T-helper 2 cell (primary cell): ENCODE measurements around the gene ZBTB7B.

ENCODE experiments used
- DNase-seq, 5 experiments: peaks; one replicate each; pipeline versions ENCODE4 v3.0.0 to v3.0.0-alpha.2; 2012 to 2022

Gene ZBTB7B

DNA sequence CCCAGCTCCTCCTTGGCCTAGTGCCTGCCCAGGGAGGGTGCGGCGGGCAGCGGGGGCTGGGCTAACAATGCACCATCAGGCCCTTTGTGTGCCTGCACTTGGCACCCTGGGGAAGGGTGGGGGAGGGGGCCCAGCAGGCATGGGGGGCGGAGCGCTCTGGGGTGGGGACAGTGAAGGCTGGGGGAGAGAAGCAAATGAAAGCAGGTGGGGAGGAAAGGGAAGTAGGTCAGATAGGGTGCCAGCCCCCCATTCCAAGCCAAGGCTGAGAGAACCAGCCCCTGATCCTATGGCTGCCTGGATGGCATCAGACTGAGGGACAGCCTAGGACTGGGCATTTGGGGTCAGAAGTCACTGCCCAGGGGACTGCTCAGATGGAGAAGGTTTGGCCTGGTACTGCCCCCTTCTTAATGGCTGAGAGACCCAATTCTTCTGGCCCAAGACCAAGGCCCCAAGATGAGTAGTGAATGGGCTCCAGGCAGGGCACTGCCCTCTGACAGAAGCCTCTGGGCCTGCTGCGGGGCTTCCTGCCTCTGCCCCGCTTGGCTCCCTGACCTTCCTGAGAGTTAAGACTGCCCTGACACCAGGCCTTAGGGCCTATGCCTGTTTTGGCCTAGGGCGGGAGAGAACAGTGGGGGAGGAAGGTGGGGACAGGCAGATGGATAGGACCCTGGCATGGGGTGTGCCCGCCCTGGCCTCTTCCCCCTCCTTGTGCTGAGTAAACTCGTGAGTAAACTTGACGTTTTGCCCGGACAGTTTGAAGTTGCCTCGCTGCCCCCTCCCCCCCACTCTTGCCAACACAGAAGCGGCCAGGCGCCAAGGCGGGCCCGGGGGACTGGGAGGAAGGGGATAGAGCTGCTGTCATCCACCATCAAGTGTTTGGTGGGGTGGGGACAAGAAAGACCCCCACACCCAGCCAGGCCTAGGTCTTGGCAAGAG lies 2.7 kb downstream of the ZBTB7B start:
- peak in 2 of 5 experiments; percentile 13 to 52 for DNase-seq

DNA sequence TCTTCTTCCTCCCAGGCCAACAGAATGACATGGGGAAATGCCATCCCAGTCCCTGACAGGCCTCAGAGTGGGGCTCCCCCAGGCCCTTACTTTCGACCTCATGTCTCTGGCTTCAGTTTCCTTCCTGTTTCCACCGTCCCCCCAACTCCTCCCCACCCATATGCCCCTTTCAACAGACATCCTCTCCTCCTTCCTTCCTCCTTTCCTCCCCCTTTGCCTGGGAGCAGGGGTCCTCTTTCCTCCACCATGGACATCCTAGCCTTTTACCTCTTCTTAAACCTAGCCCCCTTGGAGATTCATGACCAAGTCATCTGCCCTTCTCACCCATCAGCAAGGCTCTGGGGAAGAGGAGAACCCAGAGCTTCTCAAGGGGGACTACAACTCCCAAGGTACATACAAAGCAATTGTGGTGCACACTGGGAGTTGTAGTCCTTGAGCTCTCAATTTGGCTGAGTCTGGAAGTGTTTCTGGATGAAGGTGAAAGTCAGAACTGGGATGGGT lies 4.0 kb downstream of the ZBTB7B start:
- peak in 2 of 5 experiments; percentile 24 to 73 for DNase-seq

DNA sequence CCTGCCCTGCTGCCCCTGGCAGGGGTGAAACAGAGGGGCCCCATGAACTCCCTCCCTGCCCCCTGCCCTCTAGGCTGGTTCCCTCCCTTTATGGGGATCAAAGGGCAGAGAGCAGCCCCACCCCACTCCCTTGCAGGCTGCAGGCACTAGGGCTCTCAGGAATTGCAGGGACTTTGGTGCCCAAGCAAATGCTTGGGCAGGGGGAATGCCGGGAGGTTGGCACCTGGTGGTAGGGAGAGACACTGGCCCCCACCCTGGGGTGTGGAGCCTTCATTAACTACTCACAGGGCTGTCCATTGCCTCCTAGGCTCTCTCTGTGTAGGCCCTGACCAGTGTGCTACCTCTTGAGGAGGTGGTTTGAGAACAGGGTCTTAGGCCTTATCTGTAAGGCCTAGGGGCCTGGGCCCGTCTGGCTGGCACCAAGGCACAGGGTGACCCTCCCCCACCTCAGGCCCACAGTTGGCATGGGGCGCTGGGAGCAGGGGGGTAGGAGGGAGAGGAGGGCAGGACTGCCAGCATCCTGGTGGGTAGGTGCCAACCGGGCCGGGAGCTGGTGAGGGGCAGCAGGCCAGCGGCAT lies 4.7 kb downstream of the ZBTB7B start:
- DNase-seq, result no peak

DNA sequence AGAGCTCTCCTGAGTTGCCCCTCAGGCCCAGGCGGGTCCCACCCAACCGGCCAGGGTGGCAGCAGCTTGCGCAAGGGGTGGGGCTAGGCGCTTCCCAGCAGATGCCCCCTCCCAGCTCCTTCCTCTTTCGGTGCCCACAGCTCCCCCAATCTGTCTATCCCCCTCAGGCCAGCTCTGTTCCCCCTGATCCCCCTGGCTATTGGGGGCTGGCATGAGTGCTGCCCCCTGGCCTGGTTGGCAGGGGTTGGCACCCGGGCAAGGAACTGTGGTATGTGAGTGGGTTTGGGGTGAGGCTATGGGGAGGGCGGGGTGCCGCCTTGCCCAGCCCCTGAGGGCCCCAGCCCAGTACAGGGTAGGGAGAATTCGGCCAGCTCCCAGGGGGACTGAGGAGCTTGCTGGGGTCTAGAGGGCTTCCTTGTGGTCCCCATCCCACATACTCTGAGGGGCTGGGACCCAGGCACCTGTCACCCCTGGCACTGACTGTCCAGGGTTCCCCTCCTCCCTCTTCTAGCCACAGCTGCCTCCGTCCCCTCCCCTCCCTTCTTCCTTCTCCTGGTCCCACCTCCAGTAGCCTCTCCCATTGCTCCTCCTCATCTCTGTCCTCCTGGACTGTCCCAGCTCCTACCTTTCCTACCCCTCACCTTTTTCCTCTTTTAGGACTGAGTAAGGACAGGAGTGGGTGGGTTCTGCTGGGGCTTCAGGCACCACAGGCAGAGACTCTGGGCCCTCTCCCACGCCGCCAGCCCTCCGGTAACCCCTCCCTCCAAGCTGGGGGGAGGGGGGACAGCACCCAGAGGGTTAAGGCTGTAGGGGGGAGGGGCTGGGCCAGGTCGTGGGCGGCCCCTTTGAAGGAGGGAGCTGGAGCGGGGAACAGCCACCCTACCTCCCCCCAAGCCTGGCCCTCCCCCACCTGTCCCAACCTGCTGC lies 5.7 kb downstream of the ZBTB7B start:
- DNase-seq, result peak in 2 of 5 experiments; percentile 48 to 85

DNA sequence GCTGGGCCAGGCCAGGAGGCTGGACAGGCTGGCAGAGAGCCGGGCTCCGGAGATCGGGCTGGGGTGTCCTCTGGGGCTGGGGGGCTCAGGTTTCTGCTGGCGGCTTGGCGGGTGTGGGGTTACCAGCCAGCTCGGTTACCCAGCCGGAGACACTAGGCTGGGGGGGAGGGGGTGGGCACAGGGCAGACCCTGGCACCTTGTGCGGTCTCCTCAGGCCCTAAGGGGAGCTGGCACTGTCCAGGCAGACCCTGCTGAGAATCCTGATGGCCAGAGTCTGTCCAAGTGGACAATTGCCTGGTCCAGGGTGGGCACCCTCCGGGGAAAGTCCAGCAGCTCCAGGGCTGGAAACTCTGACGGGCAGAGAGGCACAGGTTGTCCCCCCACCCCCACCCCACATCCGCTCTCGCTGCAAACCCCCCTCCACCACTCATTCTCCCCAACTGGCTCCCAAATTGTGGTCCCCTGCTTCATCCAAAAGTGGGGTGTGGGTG lies 6.7 kb downstream of the ZBTB7B start:
- peak in 1 of 5 experiments; percentile 65 for DNase-seq

DNA sequence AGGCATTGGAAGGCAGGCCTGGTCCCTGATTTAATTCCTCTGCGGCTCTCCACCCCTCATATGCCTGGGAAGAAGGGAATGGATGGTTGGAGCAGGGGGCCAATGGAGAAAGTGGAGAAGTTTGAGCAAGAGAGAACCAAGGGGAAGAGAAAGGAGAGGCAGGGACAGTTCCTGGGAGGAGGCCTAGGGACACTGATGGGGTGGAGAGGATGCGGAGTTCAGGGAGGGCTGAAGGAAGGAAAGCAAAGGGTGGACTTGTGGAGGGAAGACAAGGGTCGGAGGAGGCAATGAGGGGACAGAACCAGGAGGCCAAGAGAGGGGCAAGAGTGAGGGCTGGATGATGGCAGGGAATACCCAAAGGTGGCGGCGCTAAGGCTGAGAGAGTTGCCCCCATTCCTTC lies 7.1 kb downstream of the ZBTB7B start:
- no peak for DNase-seq

DNA sequence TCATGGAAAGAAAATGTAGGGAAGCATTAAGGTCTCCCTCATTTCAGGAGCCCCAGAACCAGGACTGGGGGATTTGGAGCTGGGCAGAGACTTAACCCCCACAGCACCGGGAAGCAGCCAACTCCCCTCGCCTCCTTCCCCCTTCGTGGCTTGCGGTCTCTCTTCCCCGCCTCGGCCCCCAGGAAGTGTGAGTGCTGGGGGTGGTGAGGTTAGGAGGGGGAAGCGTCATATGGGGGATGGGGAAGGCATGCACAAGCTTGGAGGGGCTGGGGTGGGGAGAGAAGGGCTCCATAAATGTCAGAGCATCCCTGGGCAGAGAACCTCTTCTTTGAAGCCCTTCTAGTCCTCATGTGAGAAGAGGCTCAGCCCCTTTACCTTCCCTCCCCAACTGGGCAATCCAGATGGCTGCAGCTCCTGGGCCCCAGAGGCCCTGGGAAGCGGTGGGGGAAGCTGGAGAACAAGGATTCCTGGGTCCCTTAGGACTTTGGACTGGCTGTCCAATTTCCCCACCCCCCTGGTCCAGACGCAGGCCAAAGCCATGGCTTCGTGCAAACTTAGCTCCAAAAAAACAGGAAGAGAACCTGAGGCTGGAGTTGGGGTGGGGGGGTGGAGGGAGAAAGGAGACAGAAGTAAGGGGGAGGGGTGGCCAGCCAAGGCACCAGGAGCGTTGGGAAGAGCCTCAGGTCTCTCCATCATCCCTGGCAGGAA lies 7.8 kb downstream of the ZBTB7B start:
- peak in 1 of 5 experiments; percentile 71 for DNase-seq

DNA sequence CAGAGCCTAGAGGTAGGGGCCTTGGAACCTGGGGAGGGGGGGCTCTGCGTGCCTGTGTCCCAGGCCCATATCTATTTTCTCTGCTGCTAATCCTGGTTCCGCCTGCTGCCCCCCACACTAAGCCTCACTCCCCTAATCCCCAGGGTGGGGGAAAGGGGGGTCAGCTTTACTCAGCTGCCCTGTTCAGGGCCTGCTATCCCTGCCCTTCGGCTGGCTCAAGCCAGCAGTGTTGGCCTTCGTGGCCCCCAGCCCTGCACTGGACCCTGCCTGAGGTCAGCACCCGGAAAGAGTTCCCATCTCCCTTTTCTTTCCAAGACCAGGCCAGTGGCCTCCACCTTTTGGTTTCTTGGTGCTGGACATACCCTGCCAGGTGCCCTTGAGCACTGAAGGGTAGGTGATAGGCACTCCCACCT lies 8.4 kb downstream of the ZBTB7B start:
- DNase-seq, result no peak

DNA sequence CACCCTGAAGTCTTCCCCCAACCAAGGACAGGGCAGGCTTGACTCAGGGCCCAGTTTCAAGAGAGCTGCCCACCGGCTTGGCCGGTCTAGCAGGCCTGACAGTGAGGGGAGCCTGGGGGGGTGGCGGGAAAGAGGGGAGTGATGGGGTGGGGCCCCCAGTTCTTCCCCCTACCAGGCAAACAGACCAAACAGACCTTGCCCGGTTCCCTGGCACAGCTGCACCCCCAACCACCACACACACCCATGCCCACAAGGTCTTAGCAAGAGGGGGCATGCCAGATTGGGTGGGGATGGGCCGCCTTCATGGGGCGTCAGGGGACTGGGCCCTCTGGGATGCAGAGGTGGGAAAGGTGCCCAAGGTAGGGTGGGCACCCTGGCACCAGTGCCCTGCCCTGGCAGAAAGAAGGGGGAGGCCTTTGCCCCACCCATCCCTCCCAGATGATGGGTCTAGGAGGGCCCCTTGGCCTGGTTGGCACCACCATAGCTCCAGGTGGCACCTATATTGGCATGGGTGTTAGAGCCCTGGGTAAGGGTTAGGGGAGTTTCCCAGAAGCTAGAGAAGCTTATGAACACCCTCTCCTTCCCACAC lies 8.9 kb downstream of the ZBTB7B start:
- DNase-seq, result no peak

DNA sequence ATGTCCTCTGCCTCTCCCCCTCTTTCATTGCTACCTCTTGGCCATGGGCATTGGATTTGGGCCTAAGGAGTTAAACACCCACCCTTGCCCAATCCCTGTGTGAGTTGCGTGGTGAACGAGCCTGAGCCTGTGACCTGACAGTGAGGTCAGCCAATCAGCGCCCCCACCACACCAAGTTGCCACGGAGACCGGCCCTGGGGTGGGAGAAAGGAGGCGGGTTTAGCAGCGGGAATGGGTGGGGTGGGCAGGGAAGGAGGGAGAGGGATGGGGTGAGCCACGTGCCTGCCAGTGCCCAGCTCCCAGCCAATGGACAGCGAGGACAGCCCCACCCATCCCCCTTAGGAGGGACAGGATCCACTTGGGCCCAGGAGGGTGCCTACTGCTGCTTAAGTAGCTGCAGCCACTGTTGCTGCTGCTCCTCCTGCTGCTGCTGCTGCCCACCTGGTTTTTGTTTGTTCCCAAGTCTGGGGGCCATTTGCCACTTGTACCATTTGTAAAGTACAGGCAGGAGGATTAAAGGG lies 9.5 kb downstream of the ZBTB7B start:
- peak in 1 of 5 experiments; percentile 74 for DNase-seq

DNA sequence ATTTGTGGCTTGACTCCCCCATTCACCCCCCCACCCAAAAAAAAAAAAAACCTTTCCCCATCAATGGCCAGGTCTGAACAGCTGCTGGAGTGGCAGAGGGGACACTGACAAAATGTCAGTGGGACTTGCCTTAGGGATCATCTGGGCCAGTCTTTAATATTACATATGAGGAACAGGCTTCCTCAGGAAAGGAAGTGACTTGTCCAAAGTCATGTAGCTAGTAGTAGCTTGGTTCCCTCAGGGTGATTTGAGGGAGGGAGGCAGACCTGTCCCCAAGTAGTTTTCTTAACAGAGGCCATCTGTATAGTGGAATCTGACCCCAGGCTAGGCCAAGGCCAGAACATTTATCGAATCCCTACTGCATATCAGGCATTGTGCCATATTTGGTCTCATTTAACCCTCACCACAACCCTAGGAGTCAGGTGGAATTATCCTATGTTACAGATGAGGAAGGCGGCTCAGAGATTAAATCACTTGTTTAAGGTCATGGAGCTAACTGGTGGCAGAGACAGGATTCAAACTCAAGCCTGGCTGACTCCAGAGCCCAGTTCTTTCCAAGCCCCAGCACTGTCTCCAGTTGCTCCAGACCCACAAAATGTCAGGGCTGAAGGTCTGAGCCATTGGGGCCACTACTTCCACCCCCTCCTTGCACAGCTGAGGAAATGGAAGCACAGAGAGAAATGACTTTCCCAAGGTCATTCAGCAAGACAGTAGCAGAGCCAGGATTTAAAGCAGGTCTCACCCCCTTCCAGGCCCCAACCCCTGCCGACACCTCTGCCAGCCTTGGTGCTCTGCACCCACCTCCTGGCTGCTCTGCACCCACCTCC lies 10.4 kb downstream of the ZBTB7B start:
- no peak for DNase-seq

DNA sequence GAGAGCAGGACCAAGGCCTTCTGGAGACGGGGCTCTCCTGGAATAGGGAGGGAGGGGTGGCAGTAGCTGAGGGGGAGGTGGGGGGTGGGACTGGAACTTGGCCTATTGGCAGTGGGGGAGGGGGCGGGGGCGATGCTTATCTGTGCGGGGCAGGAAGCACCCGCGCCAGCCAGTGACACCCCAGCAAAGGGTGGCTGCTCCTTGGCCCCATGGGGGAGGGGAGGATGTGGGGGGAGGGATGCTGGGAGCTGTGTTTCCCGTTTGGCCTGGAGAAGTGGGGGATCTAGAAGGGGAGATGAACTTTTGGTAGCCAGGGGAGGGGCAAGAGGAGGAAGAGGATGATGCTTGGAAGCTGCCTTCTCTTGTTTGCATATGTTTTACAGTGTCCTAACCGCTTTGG lies 11.0 kb downstream of the ZBTB7B start:
- peak in 2 of 5 experiments; percentile 39 to 81 for DNase-seq

DNA sequence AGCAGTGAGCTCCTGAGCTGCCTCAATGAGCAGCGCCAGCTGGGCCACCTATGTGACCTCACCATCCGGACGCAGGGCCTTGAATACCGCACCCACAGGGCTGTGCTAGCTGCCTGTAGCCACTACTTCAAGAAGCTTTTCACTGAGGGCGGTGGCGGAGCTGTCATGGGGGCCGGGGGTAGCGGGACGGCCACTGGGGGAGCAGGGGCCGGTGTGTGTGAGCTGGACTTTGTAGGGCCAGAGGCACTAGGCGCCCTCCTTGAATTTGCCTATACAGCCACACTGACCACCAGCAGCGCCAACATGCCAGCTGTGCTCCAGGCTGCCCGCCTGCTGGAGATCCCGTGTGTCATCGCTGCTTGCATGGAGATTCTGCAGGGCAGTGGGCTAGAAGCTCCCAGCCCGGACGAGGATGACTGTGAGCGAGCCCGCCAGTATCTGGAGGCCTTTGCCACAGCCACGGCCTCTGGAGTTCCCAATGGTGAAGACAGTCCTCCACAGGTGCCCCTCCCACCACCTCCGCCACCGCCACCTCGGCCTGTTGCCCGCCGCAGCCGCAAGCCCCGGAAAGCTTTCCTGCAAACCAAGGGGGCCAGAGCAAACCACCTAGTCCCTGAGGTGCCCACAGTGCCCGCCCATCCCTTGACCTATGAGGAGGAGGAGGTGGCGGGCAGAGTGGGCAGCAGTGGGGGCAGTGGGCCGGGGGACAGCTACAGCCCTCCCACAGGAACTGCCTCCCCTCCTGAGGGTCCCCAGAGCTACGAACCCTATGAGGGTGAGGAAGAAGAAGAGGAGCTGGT lies 12.3 kb downstream of the ZBTB7B start:
- DNase-seq, result no peak

DNA sequence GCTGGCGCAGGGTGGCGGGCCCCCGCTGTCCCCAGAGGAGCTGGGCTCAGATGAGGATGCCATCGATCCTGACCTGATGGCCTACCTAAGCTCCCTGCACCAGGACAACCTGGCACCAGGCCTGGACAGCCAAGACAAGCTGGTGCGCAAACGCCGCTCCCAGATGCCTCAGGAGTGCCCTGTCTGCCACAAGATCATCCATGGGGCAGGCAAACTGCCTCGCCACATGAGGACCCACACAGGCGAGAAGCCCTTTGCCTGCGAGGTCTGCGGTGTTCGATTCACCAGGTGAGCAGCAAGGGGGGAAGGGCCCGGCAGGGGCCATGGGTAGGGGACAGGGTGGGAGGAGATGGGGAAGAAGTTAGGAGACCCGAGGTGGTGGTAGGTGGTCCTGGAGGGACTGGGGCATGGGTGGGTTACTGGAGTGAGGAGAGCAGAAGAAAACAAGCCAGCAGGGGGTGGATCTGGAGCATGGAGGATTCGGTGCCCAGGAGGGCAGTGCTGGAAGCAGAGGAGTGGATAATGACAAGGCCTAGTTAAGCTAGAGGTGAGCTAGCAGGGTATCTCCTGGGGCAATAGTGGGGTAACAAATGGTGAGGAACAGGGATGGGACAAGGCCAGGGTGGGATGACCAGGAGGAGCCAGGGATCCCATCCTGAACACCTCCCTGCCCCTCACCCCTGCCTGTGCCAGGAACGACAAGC lies 13.1 kb downstream of the ZBTB7B start:
- no peak for DNase-seq

DNA sequence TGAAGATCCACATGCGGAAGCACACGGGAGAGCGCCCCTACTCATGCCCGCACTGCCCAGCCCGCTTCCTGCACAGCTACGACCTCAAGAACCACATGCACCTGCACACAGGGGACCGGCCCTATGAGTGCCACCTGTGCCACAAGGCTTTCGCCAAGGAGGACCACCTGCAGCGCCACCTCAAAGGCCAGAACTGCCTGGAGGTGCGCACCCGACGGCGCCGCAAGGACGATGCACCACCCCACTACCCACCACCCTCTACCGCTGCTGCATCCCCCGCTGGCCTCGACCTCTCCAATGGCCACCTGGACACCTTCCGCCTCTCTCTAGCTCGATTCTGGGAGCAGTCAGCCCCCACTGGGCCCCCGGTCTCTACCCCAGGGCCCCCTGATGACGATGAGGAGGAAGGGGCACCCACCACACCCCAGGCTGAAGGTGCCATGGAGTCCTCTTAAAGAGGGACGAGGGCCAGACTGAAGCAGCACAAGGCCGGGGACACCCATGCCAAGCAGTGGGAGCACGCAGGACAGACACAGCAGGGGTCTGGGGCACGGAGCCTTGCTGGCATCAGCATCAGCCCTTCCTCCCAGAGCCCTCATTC lies 13.7 kb downstream of the ZBTB7B start:
- peak in 1 of 5 experiments; percentile 64 for DNase-seq

DNA sequence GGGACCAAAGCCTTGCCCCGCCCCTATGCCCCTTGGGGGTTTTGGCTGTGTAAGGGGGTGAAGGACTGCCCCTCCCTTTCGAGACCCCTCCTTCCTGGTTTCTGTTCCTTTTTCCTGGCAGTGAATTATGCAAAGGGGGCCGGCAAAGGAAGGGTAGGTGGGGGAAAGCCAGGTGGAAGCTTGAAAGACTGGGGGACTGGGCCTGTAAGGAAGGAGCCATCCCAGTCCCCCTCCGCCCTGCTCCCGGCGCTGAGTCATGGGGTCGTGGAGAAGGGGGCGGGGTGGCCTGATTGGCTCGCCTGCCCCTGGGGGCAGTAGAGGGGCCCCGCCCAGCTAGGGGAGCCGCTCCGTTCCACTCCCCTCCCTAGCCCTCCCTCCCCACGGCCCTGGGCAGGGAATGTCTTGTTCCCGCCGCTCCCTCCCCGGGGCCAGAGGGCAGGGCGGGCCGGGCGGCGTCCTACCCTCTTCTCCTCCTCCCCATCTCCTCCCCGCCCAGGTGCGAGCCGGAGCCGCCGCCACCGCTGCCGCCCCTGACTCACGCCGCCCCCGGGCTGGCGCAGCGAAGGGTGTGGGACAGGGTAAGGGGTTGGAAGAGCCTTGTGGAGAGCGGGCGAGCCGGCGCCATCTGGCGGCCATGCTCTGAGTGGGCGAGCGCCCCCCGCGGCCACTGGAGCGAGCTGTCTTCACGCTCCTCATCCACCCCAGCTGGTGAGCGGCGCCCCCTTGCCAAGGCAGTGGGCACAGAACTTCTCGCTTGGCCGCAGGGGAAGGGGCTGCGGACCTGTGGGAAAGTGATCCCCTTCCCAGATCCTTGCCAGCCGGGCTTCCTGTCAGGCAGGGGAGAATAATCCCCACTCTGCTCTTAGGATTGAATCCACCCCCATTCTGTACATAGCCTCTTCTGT lies 14.7 kb downstream of the ZBTB7B start:
- DNase-seq, result peak; percentile 80 to 88 (median 83)

DNA sequence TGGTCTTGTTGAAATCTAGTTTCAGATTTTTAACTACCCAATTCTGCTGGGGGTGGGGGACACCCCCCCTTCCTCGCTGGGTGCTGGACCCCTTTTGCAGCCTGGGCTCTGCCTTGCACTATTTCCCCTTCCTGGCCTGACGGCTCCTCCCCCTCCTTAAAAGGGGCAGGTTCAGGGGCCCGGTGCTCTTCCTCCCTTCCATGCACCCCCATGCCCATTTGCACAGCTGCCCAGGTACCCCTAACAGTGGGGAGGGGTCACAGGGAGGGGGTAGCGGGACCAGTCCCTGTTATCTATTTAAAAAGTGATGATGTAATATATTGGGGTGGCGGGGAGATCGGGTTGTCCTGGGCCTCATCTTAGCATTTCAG lies 15.3 kb downstream of the ZBTB7B start:
- no peak for DNase-seq
